Measurements from ENCODE around the gene CLSTN2.

GRCh38 chr3:140456974-140457373, 522.0 kb downstream of the CLSTN2 start:
- TF ChIP-seq FOXP2 (optimal IDR thresholded peaks at IDR 0.05; ENCODE audit: borderline replicate concordance, extremely low read depth, extremely low read length, insufficient read depth) (no peak), TAF1 (IDR thresholded peaks at IDR 0.05; ENCODE audit: borderline replicate concordance, insufficient read depth, low read length) (no peak), REST (IDR thresholded peaks at IDR 0.05; ENCODE audit: insufficient read depth in 1 of 2, low read depth in 2 of 2, low read length in 2 of 2) (no peak), POLR2AphosphoS5 (IDR thresholded peaks at IDR 0.05; ENCODE audit: low read depth, low read length) (no peak), SIN3A (IDR thresholded peaks at IDR 0.05; ENCODE audit: borderline replicate concordance, insufficient read depth, low read length) (no peak)
